GM19238 (cell line): ENCODE data around the gene TRIM45.
"Not testable (repeated sequence)": the region's sequence is repeated elsewhere in the genome, so short reads cannot be mapped to it uniquely, and the experiment has no call there.

Experiments
- DNase-seq: peaks from one replicate; pipeline ENCODE4 v3.0.0; 2011; ENCODE audit warnings: low spot score; ENCODE audit not compliant: insufficient read length

The TRIM45 gene

DNA sequence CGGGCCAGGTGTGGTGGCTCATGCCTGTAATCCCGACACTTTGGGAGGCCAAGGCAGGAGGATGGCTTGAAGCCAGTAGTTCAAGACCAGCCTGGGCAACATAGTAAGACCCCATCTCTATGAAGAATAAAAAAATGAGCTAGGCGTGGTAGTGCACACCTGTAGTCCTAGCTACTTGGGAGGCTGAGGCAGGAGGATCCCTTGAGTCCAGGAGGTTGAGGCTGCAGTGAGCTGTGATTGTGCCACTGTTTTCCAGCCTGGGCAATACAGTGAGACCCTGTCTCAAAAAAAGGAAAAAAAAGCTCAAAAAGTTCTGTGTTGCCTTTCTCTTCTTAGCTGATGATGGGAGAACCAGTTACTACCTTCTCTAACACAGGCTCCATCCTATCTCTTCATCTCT, 19.7 kb downstream of the TRIM45 start:
- DNase-seq, result not testable (repeated sequence)

- no peak for DNase-seq
Measured at GRCh38 chr1:117101334-117101733, 20.2 kb downstream of the TRIM45 start.

DNA sequence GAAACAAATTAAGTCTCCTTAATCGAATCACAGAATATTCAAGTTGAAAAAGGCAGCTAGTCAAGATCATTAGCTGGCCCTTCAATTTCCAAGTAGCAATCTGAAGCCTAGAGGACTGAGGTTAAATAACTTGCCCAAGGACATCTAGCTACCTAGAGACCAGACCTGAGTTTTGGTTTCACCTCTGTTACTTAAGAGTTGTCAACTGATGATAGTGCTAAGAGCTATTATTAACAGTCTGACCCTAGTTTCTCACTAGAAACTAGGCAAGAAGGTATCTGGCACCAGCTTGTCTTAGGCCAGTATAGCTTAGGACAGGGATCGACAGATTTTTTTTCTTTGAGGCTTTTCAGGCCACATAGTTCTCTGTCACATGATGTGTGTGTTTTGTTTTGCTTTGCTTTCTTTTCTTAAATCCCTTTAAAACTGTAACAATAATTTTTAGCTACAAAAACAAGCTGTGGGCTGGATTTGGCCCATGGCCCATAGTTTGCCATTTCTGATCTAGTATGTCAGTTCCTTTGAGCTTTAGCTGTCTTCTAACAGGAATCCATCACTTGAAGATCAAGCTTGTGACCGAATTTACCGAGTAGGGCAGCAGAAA, 23.2 kb downstream of the TRIM45 start:
- no peak for DNase-seq

- DNase-seq, result no peak
Measured at GRCh38 chr1:117097443-117097842, 24.1 kb downstream of the TRIM45 start.

GRCh38 chr1:117096951-117097408, 24.6 kb downstream of the TRIM45 start:
- DNase-seq, result no peak

GRCh38 chr1:117094841-117095604, 26.5 kb downstream of the TRIM45 start:
- DNase-seq, result no peak

DNA sequence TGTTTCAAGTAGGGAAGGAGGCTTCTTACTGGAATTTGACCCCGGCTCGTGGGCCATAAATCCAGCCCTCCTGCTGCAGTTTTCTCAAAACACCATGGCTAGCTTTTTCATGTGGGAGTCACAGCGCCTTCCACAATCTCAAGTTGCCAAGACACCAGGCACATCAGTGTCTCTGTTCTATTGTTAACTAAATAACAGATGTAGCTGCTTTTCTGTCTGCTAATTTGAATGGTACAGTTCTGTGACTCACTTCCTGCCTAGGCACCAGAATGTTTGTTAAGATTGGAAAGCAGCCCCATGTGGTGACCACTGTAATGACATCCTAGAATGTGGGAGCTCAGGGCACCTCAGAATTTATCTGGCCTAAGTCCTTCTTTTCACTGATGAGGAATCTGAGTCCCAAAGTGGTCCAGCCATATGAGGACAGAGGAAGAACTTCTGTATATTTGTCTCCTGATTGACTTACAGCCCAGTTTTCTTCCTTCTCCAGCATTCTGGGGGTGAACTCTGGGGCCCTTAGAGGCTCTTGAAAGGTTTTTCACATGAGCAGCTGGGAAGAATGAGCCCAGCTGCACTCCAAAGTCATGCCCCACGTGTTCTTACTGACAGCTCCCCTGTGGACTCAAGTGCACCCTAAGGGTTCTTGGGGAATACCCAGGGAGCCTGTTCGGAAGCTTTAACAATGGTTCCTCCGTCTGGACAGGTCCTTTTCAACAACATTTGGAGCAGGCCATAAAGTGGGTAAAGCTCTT, 27.5 kb downstream of the TRIM45 start:
- peak; percentile 23 for DNase-seq

DNA sequence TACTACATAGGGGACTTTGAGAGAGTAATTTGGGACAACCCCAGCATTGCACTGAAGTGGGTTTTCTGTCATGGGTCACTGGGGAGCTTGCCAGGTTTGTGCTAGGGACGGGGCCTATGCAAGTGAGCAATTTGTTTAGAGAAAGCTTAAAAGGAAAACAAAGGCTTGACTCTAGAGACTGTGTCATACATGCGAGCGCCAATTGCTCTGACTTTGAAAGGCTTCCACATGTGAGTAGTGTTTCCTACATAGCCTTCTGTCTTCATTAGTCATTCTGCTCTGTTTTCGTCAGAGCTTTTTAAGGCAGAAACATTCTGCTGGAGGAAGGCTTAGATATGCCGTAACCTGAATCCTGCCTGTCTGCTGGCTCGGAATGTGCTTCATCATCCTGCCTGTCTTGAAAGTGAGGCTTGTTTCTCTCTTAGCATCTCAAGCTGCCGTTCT, 28.4 kb downstream of the TRIM45 start:
- no peak for DNase-seq

GRCh38 chr1:117092594-117092993, 29.0 kb downstream of the TRIM45 start:
- DNase-seq, result no peak

DNA sequence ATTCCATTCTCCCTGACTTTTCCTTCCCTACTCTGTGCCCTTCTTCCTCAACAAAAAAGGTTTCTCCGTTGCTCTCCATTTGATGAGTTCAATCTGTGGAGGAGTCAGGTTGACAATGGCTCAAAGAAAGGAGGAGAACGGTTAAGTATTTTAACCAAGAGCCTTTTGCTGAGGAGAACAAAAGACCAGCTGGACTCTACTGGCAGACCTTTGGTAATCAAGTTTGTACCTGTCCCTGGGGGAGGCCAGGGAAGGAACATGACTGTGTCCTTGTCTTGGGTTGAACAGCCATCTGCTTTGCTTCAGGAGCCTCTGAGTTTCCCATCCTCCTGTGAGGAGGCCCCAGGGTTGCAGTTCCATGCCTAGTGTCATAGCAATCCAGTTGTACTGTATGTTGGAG, 31.6 kb downstream of the TRIM45 start:
- no peak for DNase-seq

DNA sequence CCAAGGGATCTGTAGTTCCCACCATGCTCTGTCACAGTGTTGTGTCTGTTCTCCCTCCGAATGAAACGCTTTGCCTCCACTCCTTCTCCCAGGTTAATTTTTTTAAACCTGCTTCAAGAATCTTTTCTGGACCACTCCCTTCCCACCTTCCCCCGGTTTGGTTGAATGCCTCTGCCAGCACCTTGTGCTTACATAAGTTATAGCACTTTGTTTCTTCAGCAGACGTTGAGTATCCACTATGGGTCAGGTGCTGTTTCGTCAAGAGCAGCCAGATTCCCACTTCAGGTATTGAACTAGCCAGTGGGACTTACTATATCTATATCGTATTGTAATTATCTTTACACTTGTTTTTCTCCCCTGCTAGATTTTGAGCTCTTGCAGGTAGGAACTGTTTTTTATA, 33.9 kb downstream of the TRIM45 start:
- no peak for DNase-seq

- no peak for DNase-seq
Measured at GRCh38 chr1:117084231-117084630, 37.3 kb downstream of the TRIM45 start.

DNA sequence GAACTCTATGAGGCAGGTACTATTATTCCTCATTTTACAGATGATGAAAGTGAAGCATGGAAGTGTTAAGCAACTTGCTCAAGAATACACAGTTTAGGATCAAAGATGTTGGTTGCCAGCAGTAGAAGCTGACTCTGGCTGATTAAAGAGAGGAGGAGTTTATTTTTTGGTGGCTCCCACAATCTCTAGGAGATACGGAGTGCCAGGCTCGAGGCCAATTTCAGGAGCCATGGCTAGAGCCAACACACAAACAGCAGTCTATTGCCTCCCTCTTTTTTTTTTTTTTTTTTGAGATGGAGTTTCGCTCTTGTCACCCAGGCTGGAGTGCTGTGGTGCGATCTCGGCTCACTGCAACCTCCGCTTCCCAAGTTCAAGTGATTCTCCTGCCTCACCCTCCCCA, 41.8 kb downstream of the TRIM45 start:
- no peak for DNase-seq

- no peak for DNase-seq
Measured at GRCh38 chr1:117077267-117077666, 44.3 kb downstream of the TRIM45 start.

DNA sequence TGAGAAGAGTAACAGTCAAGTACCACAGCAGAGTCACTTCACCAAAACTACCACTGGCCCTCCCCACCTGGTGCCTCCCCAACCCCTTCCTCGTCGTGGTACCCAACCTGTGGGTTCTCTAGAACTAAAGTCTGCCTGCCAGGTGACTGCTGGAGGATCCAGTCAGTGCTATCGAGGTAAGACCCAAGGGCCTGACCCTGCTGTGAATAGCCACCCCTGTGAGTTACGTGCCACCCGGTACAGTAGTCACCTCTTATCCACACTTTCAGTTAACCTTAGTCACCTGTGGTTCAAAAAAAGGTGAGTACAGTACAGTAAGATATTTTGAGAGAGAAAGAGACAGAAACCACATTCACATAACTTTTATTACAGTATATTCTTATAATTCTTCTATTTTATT, 44.9 kb downstream of the TRIM45 start:
- DNase-seq, result no peak

DNA sequence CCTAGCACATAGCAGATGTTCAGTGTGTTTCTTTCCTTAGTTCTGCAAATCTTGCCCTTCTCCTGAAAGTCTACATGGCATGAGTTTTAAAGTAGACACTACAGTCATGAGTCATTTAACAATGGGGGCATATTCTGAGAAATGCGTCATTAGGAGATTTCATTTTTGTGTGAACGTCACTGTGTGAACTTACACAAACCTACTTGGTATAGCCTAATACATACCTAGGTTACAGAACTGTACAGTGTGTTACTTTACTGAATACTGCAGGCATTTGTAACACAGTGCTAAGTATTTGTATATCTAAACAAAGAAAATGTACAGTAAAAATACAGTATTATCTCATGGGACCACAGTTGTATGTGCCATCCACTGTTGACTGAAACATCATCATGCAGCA, 51.4 kb downstream of the TRIM45 start:
- no peak for DNase-seq

DNA sequence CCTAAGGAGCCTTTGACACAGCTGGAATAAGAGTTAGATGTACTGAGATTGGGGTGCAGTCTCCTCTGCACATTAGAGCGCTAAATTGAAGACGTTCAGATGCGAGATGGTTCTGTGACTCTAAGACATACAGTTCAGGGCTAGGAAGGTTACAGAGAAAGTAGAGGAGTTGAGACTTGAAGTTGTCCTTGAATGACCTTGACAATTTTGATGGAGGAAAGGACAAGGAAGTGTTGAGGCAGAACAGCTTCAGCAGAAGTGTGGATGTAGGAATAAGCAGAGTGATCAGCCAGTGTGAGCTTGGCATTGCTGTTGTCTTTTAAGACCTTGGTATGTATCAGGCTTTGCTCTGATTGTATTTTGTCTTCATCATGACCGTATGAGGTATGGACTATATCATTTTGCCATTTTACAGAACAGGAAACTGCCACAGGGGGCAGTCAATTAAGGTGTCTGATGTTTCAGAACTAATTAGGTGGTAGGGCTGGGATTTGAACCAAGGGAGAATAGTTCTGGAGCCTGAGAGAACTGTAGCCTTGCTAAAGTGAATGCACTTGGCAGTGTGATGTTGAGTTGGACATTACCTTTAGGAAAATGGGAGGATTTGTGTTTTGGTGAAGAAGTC, 52.2 kb downstream of the TRIM45 start:
- no peak for DNase-seq

- DNase-seq, result no peak
Measured at GRCh38 chr1:117068580-117068979, 53.0 kb downstream of the TRIM45 start.

DNA sequence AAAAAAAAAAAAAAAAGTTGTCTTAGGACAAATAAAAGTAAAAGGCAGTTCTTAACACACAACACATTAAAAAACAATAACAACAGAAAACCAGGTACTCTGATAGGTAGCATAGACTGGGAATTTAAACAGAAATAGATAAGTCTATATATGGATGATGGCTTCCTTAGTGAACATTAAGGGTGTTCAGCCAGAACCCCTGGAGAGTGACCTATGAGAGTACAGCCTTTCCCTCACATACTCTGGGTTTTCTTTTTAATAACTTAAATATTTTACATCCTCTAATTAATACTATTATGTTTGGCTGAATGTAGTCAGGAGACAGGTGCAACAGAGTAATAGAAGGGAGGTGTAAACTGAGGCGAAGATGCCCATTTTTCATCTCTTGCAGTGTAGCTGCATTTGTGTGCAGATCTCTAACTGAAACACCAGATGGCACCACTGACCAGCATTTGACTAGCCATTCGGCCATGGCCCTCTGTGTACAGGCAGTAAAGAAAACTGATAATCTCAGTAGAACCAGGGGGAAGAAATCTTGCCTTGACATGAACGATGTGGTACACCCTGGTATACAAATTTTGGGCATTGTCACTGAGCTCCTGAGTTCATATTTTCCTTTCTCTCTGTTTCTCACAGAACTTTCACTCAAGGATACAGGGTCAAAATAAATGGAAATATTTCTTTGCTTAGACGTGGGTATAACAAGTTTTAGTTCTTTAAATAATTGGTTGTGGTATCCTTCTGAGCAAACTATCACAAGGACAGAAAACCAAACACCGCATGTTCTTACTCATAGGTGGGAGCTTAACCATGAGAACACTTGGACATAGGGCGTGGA, 53.8 kb downstream of the TRIM45 start:
- peak; percentile 16 for DNase-seq

GRCh38 chr1:117066367-117066766, 55.2 kb downstream of the TRIM45 start:
- no peak for DNase-seq

DNA sequence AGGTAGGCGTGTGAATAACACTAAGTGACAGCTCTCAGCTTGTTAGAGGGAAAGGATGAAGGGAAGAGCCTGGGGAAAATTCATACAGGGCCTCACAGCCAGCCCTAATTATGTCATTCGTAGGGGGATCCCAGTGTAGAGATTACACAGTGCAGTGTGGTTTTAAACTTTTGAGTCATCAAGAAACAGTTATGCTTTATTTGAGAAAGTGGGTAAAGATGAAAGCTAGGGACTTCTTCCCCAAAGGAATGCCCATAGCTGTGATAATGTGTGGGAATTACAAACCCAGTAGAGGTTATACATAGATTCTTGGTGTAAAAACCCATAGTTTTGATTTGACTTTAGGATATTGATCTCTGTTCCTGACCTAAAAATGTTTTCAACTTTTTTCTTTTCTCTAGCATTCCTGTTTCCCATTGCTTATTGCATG, 59.5 kb downstream of the TRIM45 start:
- no peak for DNase-seq
